D721Med (cell line): ENCODE measurements around the gene KLF11.
"Not testable (repeated sequence)": the region's sequence is repeated elsewhere in the genome, so short reads cannot be mapped to it uniquely, and the experiment has no call there.

Experiments used
- DNase-seq: peaks from one replicate; pipeline ENCODE4 v3.0.0; 2011; ENCODE audit warnings: low spot score; ENCODE audit not compliant: insufficient read length
- FAIRE-seq: peaks from 2 replicates; lab custom pipeline; 2011; peaks lifted over from hg19 to GRCh38; lab: Jason Lieb, UNC
- TF ChIP-seq, protein P1 (sequence below): IDR thresholded peaks from 2 replicates; pipeline ENCODE4 v1.5.1; 2012; ENCODE audit warnings: mild to moderate bottlenecking, control low read depth; ENCODE audit not compliant: insufficient read depth; ENCODE audit errors: missing control alignments

The KLF11 gene

DNA sequence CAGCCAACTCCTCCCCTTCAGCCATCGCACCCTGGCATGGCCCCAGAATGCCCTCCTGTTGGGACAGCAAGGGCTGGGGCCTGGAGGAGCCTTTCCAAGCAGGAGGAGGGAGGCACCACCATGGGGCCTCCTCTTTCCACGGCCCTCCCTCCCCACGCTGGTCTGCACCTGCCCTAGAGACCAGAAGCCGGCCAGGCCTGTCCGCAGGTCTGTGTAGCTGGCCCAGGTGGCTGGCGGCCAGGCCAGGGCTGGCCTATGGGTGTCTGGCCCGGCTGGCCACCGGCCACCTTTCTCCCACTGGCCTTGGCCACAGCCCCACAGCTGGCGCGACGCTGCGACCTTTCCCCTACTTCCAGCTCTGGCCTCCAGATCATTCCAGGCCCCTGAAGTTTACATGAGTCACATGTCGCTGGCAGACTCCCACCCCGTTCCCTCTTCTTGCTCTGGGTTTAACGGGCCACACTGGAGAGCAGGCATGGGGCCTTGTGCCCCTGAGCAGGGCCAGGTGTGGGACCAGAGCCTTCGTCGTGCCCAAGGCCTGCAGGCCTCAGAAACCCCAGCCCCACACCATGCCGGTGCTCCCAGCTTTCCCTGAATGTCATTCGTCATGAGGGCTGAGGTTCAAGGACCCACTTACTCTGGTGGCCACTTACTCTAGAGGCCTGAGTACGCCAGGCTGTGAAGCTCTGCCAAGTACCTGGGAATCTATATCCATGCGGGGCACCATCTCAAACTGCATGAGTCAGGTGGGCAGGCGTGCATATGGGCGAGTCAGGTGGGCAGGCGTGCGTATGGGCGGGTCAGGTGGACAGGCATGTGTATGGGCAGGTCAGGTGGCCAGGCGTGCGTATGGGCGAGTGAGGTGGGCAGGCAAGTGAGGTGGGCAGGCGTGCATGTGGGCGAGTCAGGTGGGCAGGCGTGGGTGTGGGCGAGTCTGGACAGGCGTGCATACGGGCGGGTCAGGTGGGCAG lies 33.3 kb upstream of the KLF11 start:
- DNase-seq (no peak), FAIRE-seq (no peak)
- TF ChIP-seq, protein P1, sequence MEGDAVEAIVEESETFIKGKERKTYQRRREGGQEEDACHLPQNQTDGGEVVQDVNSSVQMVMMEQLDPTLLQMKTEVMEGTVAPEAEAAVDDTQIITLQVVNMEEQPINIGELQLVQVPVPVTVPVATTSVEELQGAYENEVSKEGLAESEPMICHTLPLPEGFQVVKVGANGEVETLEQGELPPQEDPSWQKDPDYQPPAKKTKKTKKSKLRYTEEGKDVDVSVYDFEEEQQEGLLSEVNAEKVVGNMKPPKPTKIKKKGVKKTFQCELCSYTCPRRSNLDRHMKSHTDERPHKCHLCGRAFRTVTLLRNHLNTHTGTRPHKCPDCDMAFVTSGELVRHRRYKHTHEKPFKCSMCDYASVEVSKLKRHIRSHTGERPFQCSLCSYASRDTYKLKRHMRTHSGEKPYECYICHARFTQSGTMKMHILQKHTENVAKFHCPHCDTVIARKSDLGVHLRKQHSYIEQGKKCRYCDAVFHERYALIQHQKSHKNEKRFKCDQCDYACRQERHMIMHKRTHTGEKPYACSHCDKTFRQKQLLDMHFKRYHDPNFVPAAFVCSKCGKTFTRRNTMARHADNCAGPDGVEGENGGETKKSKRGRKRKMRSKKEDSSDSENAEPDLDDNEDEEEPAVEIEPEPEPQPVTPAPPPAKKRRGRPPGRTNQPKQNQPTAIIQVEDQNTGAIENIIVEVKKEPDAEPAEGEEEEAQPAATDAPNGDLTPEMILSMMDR: no peak

DNA sequence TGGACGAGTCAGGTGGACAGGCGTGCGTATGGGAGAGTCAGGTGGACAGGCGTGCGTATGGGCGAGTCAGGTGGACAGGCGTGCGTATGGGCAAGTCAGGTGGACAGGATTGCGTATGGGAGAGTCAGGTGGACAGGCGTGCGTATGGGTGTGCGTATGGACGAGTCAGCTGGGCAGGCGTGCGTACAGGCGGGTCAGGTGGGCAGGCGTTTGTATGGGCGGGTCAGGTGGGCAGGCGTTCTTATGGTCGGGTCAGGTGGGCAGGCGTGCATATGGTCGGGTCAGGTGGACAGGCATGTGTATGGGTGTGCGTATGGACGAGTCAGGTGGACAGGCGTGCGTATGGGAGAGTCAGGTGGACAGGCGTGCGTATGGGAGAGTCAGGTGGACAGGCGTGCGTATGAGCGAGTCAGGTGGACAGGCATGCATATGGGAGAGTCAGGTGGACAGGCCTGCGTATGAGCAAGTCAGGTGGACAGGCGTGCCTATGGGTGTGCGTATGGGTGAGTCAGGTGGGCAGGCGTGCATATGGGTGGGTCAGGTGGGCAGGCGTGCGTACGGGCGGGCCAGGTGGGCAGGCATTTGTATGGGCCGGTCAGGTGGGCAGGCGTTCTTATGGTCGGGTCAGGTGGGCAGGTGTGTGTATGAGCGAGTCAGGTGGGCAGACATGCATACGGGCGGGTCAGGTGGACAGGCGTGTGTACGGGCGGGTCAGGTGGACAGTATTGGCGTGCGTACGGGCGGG lies 32.3 kb upstream of the KLF11 start:
- DNase-seq, FAIRE-seq: not testable (repeated sequence)

DNA sequence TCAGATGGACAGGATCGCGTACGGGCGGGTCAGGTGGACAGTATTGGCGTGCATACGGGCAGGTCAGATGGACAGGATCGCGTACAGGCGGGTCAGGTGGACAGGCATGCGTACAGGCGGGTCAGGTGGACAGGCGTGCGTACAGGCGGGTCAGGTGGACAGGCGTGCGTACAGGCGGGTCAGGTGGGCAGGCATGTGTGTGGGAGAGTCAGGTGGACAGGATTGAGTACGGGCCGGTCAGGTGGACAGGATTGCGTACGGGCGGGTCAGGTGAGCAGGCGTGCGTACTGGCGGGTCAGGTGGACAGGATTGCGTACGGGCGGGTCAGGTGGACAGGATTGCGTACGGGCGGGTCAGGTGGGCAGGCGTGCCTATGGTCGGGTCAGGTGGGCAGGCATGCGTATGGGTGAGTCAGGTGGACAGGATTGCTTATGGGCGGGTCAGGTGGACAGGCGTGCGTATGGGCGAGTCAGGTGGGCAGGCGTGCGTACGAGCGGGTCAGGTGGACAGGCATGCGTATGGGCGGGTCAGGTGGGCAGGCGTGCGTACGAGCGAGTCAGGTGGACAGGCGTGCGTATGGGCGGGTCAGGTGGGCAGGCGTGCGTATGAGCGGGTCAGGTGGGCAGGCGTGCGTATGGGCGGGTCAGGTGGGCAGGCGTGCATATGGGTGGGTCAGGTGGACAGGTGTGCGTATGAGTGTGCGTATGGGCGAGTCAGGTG lies 31.6 kb upstream of the KLF11 start:
- FAIRE-seq, DNase-seq: not testable (repeated sequence)

DNA sequence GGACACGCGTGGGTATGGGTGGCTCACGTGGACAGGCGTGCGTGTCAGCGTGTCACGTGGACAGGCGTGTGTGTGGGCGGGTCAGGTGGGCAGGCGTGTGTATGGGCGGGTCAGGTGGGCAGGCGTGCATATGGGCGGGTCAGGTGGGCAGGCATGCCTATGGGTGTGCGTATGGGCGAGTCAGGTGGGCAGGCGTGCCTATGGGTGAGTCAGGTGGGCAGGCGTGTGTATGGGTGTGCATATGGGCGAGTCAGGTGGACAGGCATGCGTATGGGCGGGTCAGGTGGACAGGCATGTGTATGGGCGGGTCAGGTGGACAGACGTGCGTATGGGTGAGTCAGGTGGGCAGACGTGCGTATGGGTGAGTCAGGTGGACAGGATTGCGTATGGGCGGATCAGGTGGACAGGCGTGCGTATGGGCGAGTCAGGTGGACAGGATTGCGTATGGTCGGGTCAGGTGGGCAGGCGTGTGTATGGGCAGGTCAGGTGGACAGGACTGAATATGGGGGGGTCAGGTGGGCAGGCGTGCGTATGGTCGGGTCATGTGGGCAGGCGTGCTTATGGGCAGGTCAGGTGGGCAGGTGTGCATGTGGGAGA lies 30.9 kb upstream of the KLF11 start:
- not testable (repeated sequence) for FAIRE-seq, DNase-seq

DNA sequence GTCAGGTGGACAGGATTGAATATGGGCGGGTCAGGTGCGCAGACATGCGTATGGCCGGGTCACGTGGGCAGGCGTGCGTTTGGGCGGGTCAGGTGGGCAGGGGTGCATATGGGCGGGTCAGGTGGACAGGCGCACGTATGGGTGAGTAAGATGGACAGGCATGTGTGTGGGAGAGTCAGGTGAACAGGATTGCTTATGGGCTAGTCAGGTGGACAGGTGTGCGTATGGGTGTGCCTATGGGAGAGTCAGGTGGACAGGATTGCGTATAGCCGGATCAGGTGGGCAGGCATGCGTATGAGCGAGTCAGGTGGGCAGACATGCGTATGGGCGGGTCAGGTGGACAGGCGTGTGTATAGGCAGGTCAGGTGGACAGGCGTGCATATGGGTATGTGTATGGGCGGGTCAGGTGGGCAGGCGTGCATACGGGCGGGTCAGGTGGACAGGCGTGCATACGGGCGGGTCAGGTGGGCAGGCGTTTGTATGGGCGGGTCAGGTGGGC lies 30.3 kb upstream of the KLF11 start:
- TF ChIP-seq, protein P1: no peak
- FAIRE-seq (no peak), DNase-seq (no peak)

DNA sequence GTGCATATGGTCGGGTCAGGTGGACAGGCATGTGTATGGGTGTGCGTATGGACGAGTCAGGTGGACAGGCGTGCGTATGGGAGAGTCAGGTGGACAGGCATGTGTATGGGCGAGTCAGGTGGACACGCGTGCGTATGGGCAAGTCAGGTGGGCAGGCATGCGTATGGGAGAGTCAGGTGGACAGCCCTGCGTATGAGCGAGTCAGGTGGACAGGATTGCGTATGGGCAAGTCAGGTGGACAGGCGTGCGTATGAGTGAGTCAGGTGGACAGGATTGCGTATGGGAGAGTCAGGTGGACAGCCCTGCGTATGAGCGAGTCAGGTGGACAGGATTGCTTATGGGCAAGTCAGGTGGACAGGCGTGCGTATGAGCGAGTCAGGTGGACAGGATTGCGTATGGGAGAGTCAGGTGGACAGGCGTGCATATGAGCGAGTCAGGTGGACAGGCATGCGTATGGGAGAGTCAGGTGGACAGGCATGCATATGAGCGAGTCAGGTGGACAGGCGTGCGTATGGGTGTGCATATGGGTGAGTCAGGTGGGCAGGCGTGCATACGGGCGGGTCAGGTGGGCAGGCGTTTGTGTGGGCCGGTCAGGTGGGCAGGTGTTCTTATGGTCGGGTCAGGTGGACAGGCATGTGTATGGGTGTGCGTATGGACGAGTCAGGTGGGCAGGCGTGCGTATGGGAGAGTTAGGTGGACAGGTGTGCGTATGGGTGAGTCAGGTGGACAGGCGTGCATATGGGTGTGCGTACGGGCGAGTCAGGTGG lies 29.5 kb upstream of the KLF11 start:
- not testable (repeated sequence) for FAIRE-seq, DNase-seq

DNA sequence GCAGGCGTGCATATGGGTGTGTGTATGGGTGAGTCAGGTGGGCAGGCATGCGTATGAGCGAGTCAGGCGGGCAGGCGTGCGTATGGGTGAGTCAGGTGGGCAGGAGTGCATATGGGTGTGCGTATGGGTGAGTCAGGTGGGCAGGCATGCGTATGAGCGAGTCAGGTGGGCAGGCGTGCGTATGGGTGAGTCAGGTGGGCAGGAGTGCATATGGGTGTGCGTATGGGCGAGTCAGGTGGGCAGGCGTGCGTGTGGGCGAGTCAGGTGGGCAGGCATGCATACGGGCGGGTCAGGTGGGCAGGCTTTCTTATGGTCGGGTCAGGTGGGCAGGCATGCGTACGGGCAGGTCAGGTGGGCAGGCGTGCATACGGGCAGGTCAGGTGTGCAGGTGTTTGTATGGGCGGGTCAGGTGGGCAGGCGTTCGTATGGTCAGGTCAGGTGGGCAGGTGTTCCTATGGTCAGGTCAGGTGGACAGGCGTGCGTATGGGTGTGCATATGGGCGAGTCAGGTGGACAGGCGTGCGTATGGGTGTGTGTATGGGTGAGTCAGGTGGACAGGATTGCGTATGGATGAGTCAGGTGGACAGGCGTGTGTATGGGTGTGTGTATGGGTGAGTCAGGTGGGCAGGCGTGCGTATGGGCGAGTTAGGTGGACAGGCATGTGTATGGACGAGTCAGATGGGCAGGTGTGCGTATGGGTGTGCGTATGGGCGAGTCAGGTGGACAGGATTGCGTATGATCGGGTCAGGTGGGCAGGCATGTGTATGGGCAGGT lies 28.7 kb upstream of the KLF11 start:
- DNase-seq (no peak), FAIRE-seq (no peak)
- TF ChIP-seq, protein P1: no peak

DNA sequence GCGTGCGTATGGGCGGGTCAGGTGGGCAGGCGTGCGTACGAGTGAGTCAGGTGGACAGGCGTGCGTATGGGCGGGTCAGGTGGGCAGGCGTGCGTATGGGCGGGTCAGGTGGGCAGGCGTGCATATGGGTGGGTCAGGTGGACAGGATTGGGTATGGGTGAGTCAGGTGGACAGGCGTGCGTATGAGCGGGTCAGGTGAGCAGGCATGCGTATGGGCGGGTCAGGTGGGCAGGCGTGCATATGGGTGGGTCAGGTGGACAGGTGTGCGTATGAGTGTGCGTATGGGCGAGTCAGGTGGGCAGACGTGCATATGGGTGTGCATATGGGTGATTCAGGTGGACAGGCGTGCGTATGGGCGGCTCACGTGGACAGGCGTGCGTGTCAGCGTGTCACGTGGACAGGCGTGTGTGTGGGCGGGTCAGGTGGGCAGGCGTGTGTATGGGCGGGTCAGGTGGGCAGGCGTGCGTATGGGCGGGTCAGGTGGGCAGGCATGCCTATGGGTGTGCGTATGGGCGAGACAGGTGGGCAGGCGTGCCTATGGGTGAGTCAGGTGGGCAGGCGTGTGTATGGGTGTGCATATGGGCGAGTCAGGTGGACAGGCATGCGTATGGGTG lies 27.9 kb upstream of the KLF11 start:
- DNase-seq, FAIRE-seq: not testable (repeated sequence)
